DND-41 (cell line): ENCODE results near the gene GRM3.

Source experiments
- EZH2 ChIP-seq: IDR thresholded peaks from 3 replicates; pipeline ENCODE4 v1.6.1; 2012; ENCODE audit warnings: borderline replicate concordance, low read depth, mild to moderate bottlenecking, moderate library complexity, low read length, inconsistent platforms; ENCODE audit not compliant: severe bottlenecking
- TF ChIP-seq, protein P1 (sequence below): IDR thresholded peaks from 2 replicates; pipeline ENCODE4 v1.5.1; 2012; ENCODE audit warnings: borderline replicate concordance, low read length, moderate library complexity, mild to moderate bottlenecking; ENCODE audit not compliant: poor library complexity, severe bottlenecking; ENCODE audit errors: extremely low read depth

DNA sequence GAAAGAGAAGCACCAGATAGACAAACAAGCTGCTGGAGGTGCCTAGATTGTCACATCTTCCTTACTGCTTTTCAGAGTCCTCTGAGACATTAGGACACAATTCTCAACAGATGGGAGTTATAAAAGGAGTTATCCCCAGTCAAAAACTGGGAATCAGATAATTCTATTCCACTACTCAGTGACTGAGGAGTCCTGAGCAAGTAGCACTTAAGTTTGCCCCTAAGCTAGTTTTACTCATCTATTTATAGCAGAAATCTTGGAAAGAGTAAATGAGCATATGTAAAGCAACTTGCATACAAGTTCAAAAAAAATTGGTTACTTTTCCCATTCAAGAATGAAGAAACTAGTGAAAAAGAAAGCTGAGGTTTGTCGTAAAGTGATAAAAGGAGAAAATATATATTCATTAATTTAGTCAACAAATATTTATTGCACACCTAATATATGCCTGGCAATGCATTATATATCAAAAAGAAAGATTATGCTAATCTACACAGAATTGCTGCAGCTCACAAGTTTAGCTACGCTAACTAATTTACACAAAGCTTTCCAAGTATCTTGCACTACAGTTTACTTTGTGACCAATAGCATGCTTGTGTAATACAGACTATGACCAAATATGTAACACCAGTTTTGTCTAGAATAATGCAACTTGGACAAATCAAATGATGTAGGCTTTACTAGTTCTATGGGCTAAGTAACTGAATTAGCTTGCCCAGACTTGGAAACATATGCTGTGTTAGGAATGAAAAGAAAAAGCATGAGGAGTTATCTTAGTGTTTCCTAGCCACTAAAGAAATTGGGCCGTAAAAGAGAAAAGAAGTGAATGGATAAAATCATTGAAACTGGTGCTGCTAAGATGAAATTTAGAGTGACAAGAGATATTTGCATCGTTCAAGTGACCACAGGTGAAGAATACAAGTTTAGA, 106.3 kb downstream of the GRM3 start:
- TF ChIP-seq, protein P1, sequence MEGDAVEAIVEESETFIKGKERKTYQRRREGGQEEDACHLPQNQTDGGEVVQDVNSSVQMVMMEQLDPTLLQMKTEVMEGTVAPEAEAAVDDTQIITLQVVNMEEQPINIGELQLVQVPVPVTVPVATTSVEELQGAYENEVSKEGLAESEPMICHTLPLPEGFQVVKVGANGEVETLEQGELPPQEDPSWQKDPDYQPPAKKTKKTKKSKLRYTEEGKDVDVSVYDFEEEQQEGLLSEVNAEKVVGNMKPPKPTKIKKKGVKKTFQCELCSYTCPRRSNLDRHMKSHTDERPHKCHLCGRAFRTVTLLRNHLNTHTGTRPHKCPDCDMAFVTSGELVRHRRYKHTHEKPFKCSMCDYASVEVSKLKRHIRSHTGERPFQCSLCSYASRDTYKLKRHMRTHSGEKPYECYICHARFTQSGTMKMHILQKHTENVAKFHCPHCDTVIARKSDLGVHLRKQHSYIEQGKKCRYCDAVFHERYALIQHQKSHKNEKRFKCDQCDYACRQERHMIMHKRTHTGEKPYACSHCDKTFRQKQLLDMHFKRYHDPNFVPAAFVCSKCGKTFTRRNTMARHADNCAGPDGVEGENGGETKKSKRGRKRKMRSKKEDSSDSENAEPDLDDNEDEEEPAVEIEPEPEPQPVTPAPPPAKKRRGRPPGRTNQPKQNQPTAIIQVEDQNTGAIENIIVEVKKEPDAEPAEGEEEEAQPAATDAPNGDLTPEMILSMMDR = no peak
- TF ChIP-seq EZH2 = no peak
